ENCODE results near the gene TERB2. TPM values are rescaled to one million over a fixed set of nuclear protein-coding genes. Genes with fewer than 3 reads are reported as not detected.
"Not testable (repeated sequence)": the region's sequence is repeated elsewhere in the genome, so short reads cannot be mapped to it uniquely, and the experiment has no call there.

TERB2 gene
- total and polyA plus RNA-seq, 2 donors (not counting 3 experiments of a cell fraction or from before 2014, with no cell fraction given), result not detected

DNA sequence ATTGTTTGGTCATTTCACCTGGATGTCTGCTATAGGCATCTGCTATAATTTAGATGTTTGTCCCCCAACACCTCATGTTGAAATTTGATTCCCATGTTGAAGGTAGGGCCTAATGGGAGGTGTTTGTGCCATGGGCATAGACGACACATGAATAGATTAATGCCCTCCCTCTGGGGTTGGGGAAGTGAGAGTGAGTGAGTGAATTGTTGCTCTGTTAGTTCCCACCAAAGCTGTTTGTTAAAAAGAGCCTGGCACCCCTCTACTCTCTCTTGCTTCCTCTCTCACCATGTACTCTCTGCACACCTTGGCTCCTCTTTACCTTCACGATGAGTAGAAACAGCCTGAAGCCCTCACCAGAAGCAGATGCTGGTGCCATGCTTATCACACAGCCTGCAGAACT is 42.6 kb downstream of the TERB2 start:
- DNase-seq (ENCODE audit: low read depth, low spot score), result no peak
- no peak overlapping the region for H2AFZ ChIP-seq (ENCODE audit: low read depth, low read length)
- FAIRE-seq, result no peak

GRCh38 chr15:45001180-45001579 is 44.7 kb downstream of the TERB2 start:
- H3K79me2 ChIP-seq (ENCODE audit: control insufficient read depth, insufficient read depth, low read length); H3K9me3 ChIP-seq (replicated peaks; ENCODE audit: control insufficient read depth, insufficient read depth, low read length); H3K36me3 ChIP-seq (ENCODE audit: control insufficient read depth in 2 of 2, extremely low read depth in 1 of 2, insufficient read depth in 2 of 2, low read length in 2 of 2); H3K4me3 ChIP-seq (replicated peaks in 1 of 3; ENCODE audit: insufficient read depth in 1 of 3, low read depth in 1 of 3, low read length in 3 of 3); H3K9ac ChIP-seq (replicated peaks; ENCODE audit: extremely low read depth, insufficient read depth, low read length); intact Hi-C loops (cut with micrococcal nuclease); H3K27ac ChIP-seq (ENCODE audit: insufficient read depth, low read depth, low read length); H4K20me1 ChIP-seq (replicated peaks; ENCODE audit: control insufficient read depth, extremely low read depth, insufficient read depth, low read length); DNase-seq (ENCODE audit: low read depth, low spot score); dilution Hi-C loops (cut with MboI; ENCODE audit: extremely low pct_ligation_motif_present, low sequenced_read_pairs); BruUV-seq (replicated peaks); H3K4me2 ChIP-seq (ENCODE audit: insufficient read depth, low read length); H2AFZ ChIP-seq (ENCODE audit: low read depth, low read length); CTCF ChIA-PET; H3K4me1 ChIP-seq (ENCODE audit: control insufficient read depth, extremely low read depth, insufficient read depth, low read length); H3K27me3 ChIP-seq (ENCODE audit: control insufficient read depth in 2 of 2, insufficient read depth in 2 of 2, low read length in 2 of 2); FAIRE-seq; H3K9me1 ChIP-seq (replicated peaks; ENCODE audit: control insufficient read depth, extremely low read depth, insufficient read depth, low read length); POLR2A ChIA-PET: not testable (repeated sequence)

More for the DNA sequence above, 42.6 kb downstream of the TERB2 start:
- no peak for TF ChIP-seq MYC (IDR thresholded peaks at IDR 0.05; ENCODE audit: low read depth, low read length)
- TF ChIP-seq POLR2A (IDR thresholded peaks at IDR 0.05; ENCODE audit: low read depth, low read length), result no peak
- no peak for TF ChIP-seq POLR2AphosphoS5 (IDR thresholded peaks at IDR 0.05; ENCODE audit: insufficient read depth, low read depth, low read length)
- TF ChIP-seq, protein P1, sequence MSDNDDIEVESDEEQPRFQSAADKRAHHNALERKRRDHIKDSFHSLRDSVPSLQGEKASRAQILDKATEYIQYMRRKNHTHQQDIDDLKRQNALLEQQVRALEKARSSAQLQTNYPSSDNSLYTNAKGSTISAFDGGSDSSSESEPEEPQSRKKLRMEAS (IDR thresholded peaks at IDR 0.05; ENCODE audit: insufficient read depth, insufficient read length), result no peak
- TF ChIP-seq EZH2 (IDR thresholded peaks at IDR 0.05; ENCODE audit: borderline replicate concordance, low read depth, low read length, severe bottlenecking), result no peak
- no peak for TF ChIP-seq JUN (IDR thresholded peaks at IDR 0.05; ENCODE audit: borderline replicate concordance, insufficient read depth, insufficient read length, low read depth)
- TF ChIP-seq, protein P2, sequence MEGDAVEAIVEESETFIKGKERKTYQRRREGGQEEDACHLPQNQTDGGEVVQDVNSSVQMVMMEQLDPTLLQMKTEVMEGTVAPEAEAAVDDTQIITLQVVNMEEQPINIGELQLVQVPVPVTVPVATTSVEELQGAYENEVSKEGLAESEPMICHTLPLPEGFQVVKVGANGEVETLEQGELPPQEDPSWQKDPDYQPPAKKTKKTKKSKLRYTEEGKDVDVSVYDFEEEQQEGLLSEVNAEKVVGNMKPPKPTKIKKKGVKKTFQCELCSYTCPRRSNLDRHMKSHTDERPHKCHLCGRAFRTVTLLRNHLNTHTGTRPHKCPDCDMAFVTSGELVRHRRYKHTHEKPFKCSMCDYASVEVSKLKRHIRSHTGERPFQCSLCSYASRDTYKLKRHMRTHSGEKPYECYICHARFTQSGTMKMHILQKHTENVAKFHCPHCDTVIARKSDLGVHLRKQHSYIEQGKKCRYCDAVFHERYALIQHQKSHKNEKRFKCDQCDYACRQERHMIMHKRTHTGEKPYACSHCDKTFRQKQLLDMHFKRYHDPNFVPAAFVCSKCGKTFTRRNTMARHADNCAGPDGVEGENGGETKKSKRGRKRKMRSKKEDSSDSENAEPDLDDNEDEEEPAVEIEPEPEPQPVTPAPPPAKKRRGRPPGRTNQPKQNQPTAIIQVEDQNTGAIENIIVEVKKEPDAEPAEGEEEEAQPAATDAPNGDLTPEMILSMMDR (IDR thresholded peaks at IDR 0.05; ENCODE audit: extremely low read depth in 1 of 2, insufficient read depth in 1 of 2, low read depth in 1 of 2, low read length in 2 of 2), result no peak
- TF ChIP-seq GATA2 (IDR thresholded peaks at IDR 0.05; ENCODE audit: insufficient read depth, insufficient read length, low read depth, low read length), result no peak
- no peak for TF ChIP-seq FOS (IDR thresholded peaks at IDR 0.05; ENCODE audit: borderline replicate concordance, insufficient read depth, low read length)
- POLR2A ChIA-PET, result no interaction called here
- CTCF ChIA-PET, result no interaction called here
- intact Hi-C loops (cut with micrococcal nuclease), result no loop called here
- no peaks in the 10 kb centered on the region for H3K9me1 ChIP-seq (replicated peaks; ENCODE audit: control insufficient read depth, extremely low read depth, insufficient read depth, low read length)
- BruUV-seq (replicated peaks), result no TSS peak
- no peaks in the 10 kb centered on the region for H3K79me2 ChIP-seq (ENCODE audit: control insufficient read depth, insufficient read depth, low read length)
- no peaks in the 10 kb centered on the region for H3K36me3 ChIP-seq (ENCODE audit: control insufficient read depth in 2 of 2, extremely low read depth in 1 of 2, insufficient read depth in 2 of 2, low read length in 2 of 2)
- no peak overlapping the region for H3K9ac ChIP-seq (replicated peaks; ENCODE audit: extremely low read depth, insufficient read depth, low read length)
- H3K4me2 ChIP-seq (ENCODE audit: insufficient read depth, low read length), result no peak overlapping the region
- no peak overlapping the region for H3K4me3 ChIP-seq (replicated peaks in 1 of 3; ENCODE audit: insufficient read depth in 1 of 3, low read depth in 1 of 3, low read length in 3 of 3)
- dilution Hi-C loops (cut with MboI; ENCODE audit: extremely low pct_ligation_motif_present, low sequenced_read_pairs), result no loop called here
- H3K27me3 ChIP-seq (ENCODE audit: control insufficient read depth in 2 of 2, insufficient read depth in 2 of 2, low read length in 2 of 2), result peaks cover 9% of the 10 kb centered on the region in 2 experiments
- H4K20me1 ChIP-seq (replicated peaks; ENCODE audit: control insufficient read depth, extremely low read depth, insufficient read depth, low read length), result no peaks in the 10 kb centered on the region
- no peaks in the 10 kb centered on the region for H3K9me3 ChIP-seq (replicated peaks; ENCODE audit: control insufficient read depth, insufficient read depth, low read length)
- no peak overlapping the region for H3K27ac ChIP-seq (ENCODE audit: insufficient read depth, low read depth, low read length)
- no peaks in the 10 kb centered on the region for H3K4me1 ChIP-seq (ENCODE audit: control insufficient read depth, extremely low read depth, insufficient read depth, low read length)

DNA sequence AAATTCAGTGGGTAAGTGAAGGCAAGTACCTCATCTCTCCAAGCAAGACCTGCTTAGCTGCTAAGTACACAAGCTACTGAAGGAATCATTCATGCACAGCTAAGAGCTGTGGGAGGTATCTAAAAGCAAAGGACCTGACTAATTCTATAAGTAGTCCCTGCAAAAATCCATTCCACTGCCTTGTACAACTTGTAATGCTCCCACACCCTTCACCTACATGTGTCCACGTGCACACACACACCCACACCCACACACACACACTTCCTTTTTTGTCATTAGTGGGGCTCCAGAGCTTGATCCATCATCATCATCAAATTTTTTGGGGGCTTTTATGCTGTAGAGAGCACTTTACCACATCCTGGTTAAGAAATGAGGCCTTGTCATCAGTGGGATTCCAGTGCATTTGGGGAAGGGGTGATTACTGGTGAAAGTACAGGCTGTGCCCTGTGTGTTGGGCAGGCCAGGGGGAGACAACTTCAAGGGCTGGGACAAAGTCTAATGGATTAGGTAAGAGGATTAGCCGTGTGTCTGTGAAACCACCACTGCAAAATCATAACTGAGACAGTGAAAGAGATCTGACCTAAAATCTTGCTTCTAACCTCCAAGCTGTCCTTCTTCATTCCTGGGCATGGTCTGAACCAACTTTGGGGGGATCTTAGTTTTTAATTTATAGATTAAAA is 47.4 kb downstream of the TERB2 start:
- H3K36me3 ChIP-seq (ENCODE audit: control insufficient read depth in 2 of 2, extremely low read depth in 1 of 2, insufficient read depth in 2 of 2, low read length in 2 of 2); H3K79me2 ChIP-seq (ENCODE audit: control insufficient read depth, insufficient read depth, low read length); intact Hi-C loops (cut with micrococcal nuclease); CTCF ChIA-PET; FAIRE-seq; BruUV-seq (replicated peaks); dilution Hi-C loops (cut with MboI; ENCODE audit: extremely low pct_ligation_motif_present, low sequenced_read_pairs); H3K4me1 ChIP-seq (ENCODE audit: control insufficient read depth, extremely low read depth, insufficient read depth, low read length); H3K9me3 ChIP-seq (replicated peaks; ENCODE audit: control insufficient read depth, insufficient read depth, low read length); H3K27ac ChIP-seq (ENCODE audit: insufficient read depth, low read depth, low read length); H4K20me1 ChIP-seq (replicated peaks; ENCODE audit: control insufficient read depth, extremely low read depth, insufficient read depth, low read length); H3K4me3 ChIP-seq (replicated peaks in 1 of 3; ENCODE audit: insufficient read depth in 1 of 3, low read depth in 1 of 3, low read length in 3 of 3); H3K4me2 ChIP-seq (ENCODE audit: insufficient read depth, low read length); DNase-seq (ENCODE audit: low read depth, low spot score); H3K9ac ChIP-seq (replicated peaks; ENCODE audit: extremely low read depth, insufficient read depth, low read length); POLR2A ChIA-PET; H3K9me1 ChIP-seq (replicated peaks; ENCODE audit: control insufficient read depth, extremely low read depth, insufficient read depth, low read length); H2AFZ ChIP-seq (ENCODE audit: low read depth, low read length): not testable (repeated sequence)
- peaks cover 14 to 15% of the 10 kb centered on the region in 2 experiments for H3K27me3 ChIP-seq (ENCODE audit: control insufficient read depth in 2 of 2, insufficient read depth in 2 of 2, low read length in 2 of 2)
